ENCODE measurements around the gene IDE. TPM values are rescaled to one million over a fixed set of nuclear protein-coding genes. Genes with fewer than 3 reads are reported as not detected.

The IDE gene
- total and polyA plus RNA-seq, 2 of the 4 experiments (the other 2 are of a cell fraction) = 9.3 to 27.4 TPM

DNA sequence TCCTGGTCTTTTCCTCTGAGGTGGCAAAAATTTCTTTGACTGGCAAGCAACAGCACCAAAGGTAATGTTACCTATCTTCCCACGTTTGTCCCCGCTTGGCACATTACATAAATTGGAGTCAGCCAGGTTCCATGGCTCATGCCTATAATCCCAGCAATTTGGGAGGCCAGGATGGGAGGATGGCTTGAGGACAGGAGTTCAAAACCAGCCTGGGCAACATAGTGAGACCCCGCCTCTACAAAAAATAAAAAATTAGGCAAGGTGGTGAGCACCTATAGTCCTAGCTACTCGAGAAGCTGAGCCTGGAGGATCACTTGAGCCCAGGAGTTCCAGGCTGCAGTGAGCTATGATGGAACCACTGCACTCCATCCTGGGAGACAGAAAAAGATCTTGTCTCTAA, 139.5 kb downstream of the IDE start:
- no peak overlapping the region for H3K9ac ChIP-seq (ENCODE audit: low read depth, low read length)
- POLR2A ChIA-PET (ENCODE audit: unreplicated experiment) = no interaction called here

More for the DNA sequence above, 139.5 kb downstream of the IDE start:
- H3K9me1 ChIP-seq (ENCODE audit: insufficient read depth, low read length) = no peaks in the 10 kb centered on the region
- ATAC-seq (ENCODE audit: low read depth) (no peak), DNase-seq (no peak)
- H2BK5ac ChIP-seq (ENCODE audit: low read depth, low read length, poor library complexity, severe bottlenecking) = no peak overlapping the region
- no peak overlapping the region for H3K4ac ChIP-seq (ENCODE audit: low read depth, low read length)
- no peak overlapping the region for H2AK9ac ChIP-seq (replicated peaks; ENCODE audit: low read depth, low read length, poor library complexity)
- H2BK20ac ChIP-seq (ENCODE audit: low read depth, low read length) = no peak overlapping the region
- in situ Hi-C loops (cut with MboI; ENCODE audit: low sequenced_read_pairs) = loop anchor here (5.0 kb wide), 1 partner anchor 347 kb away; no protein-coding TSS in a partner anchor
- no peak overlapping the region for H3K23ac ChIP-seq (ENCODE audit: low read depth, low read length)
- no peak overlapping the region for H2AFZ ChIP-seq (replicated peaks; ENCODE audit: low read length, poor library complexity)
- H3K4me3 ChIP-seq (ENCODE audit: insufficient read depth, low read depth, low read length) = no peak overlapping the region
- intact Hi-C loops (cut with micrococcal nuclease) = loop anchor here (2.0 to 10.0 kb wide), 2 partner anchors 144 to 470 kb away; partner anchors contain the start of genes CPEB3 and MARCHF5
- H3K27me3 ChIP-seq (ENCODE audit: control insufficient read depth, insufficient read depth, low read length) = no peaks in the 10 kb centered on the region
- CTCF ChIA-PET = interaction anchor here (0.6 to 0.8 kb wide), 4 partner anchors 331 to 474 kb away, joined by 3 to 5 read pairs (median 3); no protein-coding TSS in a partner anchor
- H2BK15ac ChIP-seq (ENCODE audit: low read depth, low read length) = no peak overlapping the region
- H3K36me3 ChIP-seq (ENCODE audit: control insufficient read depth, insufficient read depth, low read length) = no peaks in the 10 kb centered on the region
- no TSS peak for BruUV-seq (replicated peaks)
- H4K91ac ChIP-seq (ENCODE audit: insufficient read depth, low read depth, low read length) = no peak overlapping the region
- H3K14ac ChIP-seq (replicated peaks; ENCODE audit: low read depth, low read length) = no peak overlapping the region
- H3K18ac ChIP-seq (ENCODE audit: low read depth, low read length) = no peak overlapping the region
- no peaks in the 10 kb centered on the region for H3K79me1 ChIP-seq (ENCODE audit: low read depth in 1 of 2, low read length in 2 of 2)
- H4K8ac ChIP-seq (ENCODE audit: low read depth in 2 of 2, low read length in 2 of 2) = no peak overlapping the region
- no peak overlapping the region for H3K27ac ChIP-seq (ENCODE audit: insufficient read depth, low read length)
- H2AK5ac ChIP-seq (ENCODE audit: low read depth, low read length) = no peak overlapping the region
- H3K56ac ChIP-seq (ENCODE audit: extremely low read depth, insufficient read depth, low read length) = no peak overlapping the region
- H3K4me1 ChIP-seq (ENCODE audit: control insufficient read depth, insufficient read depth, low read length) = no peaks in the 10 kb centered on the region
- no peak overlapping the region for H3K4me2 ChIP-seq (ENCODE audit: low read depth, low read length)
- TF ChIP-seq FOS (IDR thresholded peaks at IDR 0.05; ENCODE audit: low read depth, low read length) = no peak
- TF ChIP-seq, protein P1, sequence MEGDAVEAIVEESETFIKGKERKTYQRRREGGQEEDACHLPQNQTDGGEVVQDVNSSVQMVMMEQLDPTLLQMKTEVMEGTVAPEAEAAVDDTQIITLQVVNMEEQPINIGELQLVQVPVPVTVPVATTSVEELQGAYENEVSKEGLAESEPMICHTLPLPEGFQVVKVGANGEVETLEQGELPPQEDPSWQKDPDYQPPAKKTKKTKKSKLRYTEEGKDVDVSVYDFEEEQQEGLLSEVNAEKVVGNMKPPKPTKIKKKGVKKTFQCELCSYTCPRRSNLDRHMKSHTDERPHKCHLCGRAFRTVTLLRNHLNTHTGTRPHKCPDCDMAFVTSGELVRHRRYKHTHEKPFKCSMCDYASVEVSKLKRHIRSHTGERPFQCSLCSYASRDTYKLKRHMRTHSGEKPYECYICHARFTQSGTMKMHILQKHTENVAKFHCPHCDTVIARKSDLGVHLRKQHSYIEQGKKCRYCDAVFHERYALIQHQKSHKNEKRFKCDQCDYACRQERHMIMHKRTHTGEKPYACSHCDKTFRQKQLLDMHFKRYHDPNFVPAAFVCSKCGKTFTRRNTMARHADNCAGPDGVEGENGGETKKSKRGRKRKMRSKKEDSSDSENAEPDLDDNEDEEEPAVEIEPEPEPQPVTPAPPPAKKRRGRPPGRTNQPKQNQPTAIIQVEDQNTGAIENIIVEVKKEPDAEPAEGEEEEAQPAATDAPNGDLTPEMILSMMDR (conservative IDR thresholded peaks at IDR 0.05; ENCODE audit: low read depth, low read length) = no peak
- H4K5ac ChIP-seq (ENCODE audit: low read depth, low read length) = no peak overlapping the region
- dilution Hi-C loops (cut with HindIII; ENCODE audit: low sequenced_read_pairs, unreplicated experiment) = no loop called here
- H2BK120ac ChIP-seq (ENCODE audit: low read depth, low read length) = no peak overlapping the region
- H3K9me3 ChIP-seq (ENCODE audit: control insufficient read depth, insufficient read depth, low read length) = no peaks in the 10 kb centered on the region
- H4K20me1 ChIP-seq (ENCODE audit: insufficient read depth, low read length) = no peaks in the 10 kb centered on the region
- WGBS, 2 experiments (ENCODE audit: extremely low coverage in 2 of 2, insufficient read length in 1 of 2) = 83% methylated on average over 2 of the region's 4 CpGs; no CpG with 5 or more reads in 1 of the 2 experiments
